GM18520 (cell line): ENCODE data around the gene STRN.
"Not testable (repeated sequence)": the region's sequence is repeated elsewhere in the genome, so short reads cannot be mapped to it uniquely, and the experiment has no call there.

ENCODE experiments used
- ATAC-seq: cut with Tn5 transposase; IDR thresholded peaks from one replicate; pipeline ENCODE4 v1.9.1; 2021; ENCODE audit not compliant: unreplicated experiment

The STRN gene

GRCh38 chr2:36843838-36844237 is 122.5 kb downstream of the STRN start:
- ATAC-seq: no peak

- ATAC-seq: no peak
Observed at GRCh38 chr2:36839976-36840617, 126.2 kb downstream of the STRN start.

GRCh38 chr2:36834731-36835524 is 131.4 kb downstream of the STRN start:
- no peak for ATAC-seq

GRCh38 chr2:36834203-36834602 is 132.1 kb downstream of the STRN start:
- no peak for ATAC-seq

- no peak for ATAC-seq
Observed at GRCh38 chr2:36831185-36831584, 135.2 kb downstream of the STRN start.

GRCh38 chr2:36824683-36825082 is 141.7 kb downstream of the STRN start:
- ATAC-seq: not testable (repeated sequence)

- ATAC-seq: no peak
Observed at GRCh38 chr2:36824273-36824672, 142.1 kb downstream of the STRN start.

GRCh38 chr2:36823862-36824261 is 142.5 kb downstream of the STRN start:
- no peak for ATAC-seq

- no peak for ATAC-seq
Observed at GRCh38 chr2:36820942-36821605, 145.3 kb downstream of the STRN start.

- ATAC-seq: no peak
Observed at GRCh38 chr2:36819095-36819711, 147.1 kb downstream of the STRN start.

- no peak for ATAC-seq
Observed at GRCh38 chr2:36818542-36818941, 147.8 kb downstream of the STRN start.

- ATAC-seq: no peak
Observed at GRCh38 chr2:36812196-36812595, 154.1 kb downstream of the STRN start.

GRCh38 chr2:36811071-36811470 is 155.3 kb downstream of the STRN start:
- no peak for ATAC-seq

GRCh38 chr2:36809069-36809445 is 157.3 kb downstream of the STRN start:
- no peak for ATAC-seq

GRCh38 chr2:36808386-36809068 is 157.8 kb downstream of the STRN start:
- no peak for ATAC-seq

GRCh38 chr2:36807223-36807886 is 159.0 kb downstream of the STRN start:
- ATAC-seq: no peak

GRCh38 chr2:36805635-36806224 is 160.6 kb downstream of the STRN start:
- no peak for ATAC-seq

GRCh38 chr2:36802952-36803351 is 163.4 kb downstream of the STRN start:
- ATAC-seq: no peak

- peak; percentile 41 for ATAC-seq
Observed at GRCh38 chr2:36801088-36801487, 165.2 kb downstream of the STRN start.

- no peak for ATAC-seq
Observed at GRCh38 chr2:36800381-36800780, 166.0 kb downstream of the STRN start.
